PC-9 (cell line): Measurements from ENCODE around the gene PRKACB.

Experiments
- EZH2 ChIP-seq: fragments of 200-600 bp; sonication (generic); IDR thresholded peaks from 2 replicates; pipeline ENCODE4 v1.8.0; 2017; ENCODE audit warnings: antibody characterized with exemption, low read depth
- TF ChIP-seq, protein P1 (sequence below): fragments of 200-600 bp; sonication (generic); conservative IDR thresholded peaks from 2 replicates; pipeline ENCODE4 v1.6.1; 2017; ENCODE audit warnings: mixed run types, antibody characterized with exemption, mild to moderate bottlenecking, moderate library complexity

DNA sequence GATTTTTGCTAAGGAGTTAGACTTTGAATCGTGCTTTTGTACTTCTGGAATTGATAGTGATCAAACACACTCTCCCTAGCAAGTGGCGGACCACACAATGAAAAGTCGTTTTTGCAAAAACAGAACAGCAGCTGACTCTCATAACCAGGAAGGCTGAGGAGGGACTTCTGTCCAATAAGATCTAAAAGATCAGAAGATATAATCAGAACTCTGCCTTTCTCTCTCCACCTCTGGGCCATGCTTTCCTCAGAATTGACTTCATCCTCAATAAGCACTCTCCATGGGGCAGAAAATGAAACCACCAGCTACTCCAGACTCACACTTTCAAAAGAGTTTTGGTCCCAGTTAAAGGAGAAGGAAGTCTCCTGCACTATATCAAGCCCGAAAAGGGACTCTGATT lies 102.1 kb downstream of the PRKACB start:
- TF ChIP-seq, protein P1, sequence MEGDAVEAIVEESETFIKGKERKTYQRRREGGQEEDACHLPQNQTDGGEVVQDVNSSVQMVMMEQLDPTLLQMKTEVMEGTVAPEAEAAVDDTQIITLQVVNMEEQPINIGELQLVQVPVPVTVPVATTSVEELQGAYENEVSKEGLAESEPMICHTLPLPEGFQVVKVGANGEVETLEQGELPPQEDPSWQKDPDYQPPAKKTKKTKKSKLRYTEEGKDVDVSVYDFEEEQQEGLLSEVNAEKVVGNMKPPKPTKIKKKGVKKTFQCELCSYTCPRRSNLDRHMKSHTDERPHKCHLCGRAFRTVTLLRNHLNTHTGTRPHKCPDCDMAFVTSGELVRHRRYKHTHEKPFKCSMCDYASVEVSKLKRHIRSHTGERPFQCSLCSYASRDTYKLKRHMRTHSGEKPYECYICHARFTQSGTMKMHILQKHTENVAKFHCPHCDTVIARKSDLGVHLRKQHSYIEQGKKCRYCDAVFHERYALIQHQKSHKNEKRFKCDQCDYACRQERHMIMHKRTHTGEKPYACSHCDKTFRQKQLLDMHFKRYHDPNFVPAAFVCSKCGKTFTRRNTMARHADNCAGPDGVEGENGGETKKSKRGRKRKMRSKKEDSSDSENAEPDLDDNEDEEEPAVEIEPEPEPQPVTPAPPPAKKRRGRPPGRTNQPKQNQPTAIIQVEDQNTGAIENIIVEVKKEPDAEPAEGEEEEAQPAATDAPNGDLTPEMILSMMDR, result no peak
- TF ChIP-seq EZH2, result no peak
